Mesenteric fat pad (tissue), 1 donor: ENCODE measurements around the gene DHRS13. TPM values are rescaled to one million over a fixed set of nuclear protein-coding genes. Genes with fewer than 3 reads are reported as not detected.

Experiments
- DNase-seq: peaks from one replicate; pipeline ENCODE4 v3.0.0-alpha.2; 2020; ENCODE audit warnings: low spot score
- long read RNA-seq: library from polyadenylated mRNA; unstranded; transcript quantifications from one replicate; pipeline ENCODE4 v2.0.0, GENCODE V29; 2020
- total RNA-seq: library from RNA; stranded (reverse); fragmentation: NEBNext Ultra II Directional; extraction: Animal tissue kit (Norgen Biotek cat#: 25700); gene quantifications from one replicate; pipeline ENCODE4 v1.2.1, GENCODE V29; 2021
- donor health status: DM: yes; HTN: yes; CAD: no.

Gene DHRS13, protein sequence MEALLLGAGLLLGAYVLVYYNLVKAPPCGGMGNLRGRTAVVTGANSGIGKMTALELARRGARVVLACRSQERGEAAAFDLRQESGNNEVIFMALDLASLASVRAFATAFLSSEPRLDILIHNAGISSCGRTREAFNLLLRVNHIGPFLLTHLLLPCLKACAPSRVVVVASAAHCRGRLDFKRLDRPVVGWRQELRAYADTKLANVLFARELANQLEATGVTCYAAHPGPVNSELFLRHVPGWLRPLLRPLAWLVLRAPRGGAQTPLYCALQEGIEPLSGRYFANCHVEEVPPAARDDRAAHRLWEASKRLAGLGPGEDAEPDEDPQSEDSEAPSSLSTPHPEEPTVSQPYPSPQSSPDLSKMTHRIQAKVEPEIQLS
- total RNA-seq: 5.5 TPM
- long read RNA-seq, transcript DHRS13-201 (5 exons, 1,921 nt): major isoform, 22 of 29 reads
- long read RNA-seq, partial matches to known transcripts: 2 of 29 reads
- long read RNA-seq, other reads (novel, unspliced or antisense): 1 of 29 reads

DNA sequence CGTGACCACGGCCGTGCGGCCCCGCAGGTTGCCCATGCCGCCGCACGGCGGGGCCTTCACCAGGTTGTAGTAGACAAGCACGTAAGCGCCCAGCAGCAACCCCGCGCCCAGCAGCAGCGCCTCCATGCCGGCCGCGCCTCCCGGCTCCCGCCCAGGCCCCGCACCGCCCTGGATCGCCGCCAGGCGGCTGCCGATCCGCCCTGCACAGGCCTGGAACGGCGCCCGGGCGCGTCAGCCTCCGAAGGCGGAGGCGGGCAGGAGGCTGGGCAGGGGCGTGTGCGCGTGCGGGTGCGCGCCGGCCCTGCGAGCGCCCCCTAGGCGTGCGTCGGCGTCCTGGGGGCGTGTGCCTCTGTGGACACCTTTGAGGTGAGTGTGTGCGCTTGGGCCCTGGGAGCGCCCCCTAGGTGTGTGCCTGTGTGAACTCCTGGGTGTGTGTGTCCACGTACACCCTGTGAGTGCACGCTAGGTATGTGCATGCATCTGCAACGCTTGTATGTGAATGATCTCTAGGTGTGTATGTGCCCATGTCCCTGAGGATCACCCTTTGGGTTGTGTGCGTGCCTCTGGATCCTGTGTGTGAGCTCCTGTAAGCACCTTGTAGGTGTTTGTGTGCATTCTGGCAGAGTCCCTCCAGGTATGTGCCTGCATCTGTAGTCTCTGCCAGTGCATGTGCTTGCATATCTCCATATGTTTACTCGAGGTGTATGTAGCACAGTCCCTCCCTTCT, at the start of gene DHRS13:
DHRS13 (minus strand) TSS at position 261 of the 727 bp plus-strand sequence; CDS start at position 126, 135 bp downstream.
- DNase-seq: peak; percentile 97

DNA sequence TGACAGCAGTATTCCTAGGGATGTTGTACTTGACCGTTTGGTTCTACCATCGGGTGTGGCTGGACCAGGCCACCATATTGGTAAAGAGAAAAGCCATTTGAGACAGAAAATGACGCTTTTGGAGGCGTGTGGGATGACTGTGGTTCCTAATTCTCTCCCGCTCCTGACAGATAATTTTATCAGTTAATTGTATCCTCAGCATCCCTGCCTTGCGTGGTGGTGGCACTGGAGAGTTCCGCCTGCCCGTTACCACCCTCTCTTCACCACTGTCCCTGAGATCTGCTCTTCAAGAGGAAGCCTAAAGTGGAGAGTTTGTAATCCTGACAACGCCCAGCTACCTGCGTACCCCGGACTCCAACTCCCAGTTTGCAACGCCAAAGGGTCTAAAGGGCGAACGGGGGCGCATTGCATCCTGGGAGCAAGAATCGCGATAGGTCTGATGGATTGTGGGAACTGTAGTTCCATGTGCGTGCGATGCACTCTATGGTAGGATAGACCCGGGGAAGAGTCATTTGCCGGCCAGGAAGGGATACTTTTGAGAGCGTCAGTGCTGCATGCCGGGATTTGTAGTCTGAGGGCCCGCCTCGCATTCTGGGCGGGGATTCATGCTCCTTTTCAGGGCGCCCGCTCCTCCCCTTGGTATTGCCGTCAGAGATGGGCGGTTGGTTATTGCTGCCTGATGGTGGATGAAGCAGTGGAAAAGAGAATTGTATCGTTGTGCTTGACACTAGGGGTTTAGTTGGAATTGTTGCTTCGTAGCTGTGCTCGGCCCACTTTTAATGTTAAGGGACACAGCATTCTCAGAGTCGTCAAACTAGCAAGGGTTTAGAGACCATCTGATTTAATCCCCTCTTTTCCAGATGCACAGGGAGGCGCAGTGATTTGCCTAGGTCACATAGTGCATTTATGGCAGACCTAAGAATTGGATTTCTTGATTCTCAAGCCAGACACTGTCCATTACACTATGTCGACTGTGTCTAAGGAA, 49.4 kb upstream of the DHRS13 start:
- peak; percentile 97 for DNase-seq

DNA sequence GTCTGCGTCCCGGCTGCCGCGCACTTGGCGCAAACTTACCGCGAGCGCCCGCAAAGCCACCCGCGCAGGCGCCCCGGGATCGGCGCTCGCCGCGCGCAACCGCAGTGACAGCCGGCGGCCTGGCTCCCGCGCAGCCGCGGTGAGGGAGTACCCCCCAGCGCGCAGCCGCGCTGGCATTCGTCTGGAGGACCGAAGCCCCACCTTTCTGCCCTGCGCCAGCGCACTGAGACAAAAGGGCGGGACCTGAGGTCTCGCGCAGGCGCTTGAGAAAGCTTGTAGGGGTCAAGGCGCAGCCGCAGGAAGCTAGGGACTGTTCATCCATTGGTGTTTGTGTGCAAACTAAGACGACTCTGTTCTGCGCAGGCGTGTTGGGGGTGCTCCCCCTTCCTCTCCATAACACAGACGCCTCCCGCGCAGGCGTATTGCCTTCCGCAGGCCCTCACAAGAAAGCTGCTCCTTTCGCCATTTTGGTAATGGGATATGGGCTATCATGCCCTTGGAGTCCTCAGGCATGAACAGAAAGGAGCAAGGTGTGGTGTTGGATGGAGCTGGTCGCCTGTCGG, 48.6 kb upstream of the DHRS13 start, which contains the start of gene PHF12:
PHF12 (minus strand) TSS at position 91 of the 563 bp plus-strand sequence. CDS start 558 bp downstream, outside the sequence.
- DNase-seq: peak; percentile 99

DNA sequence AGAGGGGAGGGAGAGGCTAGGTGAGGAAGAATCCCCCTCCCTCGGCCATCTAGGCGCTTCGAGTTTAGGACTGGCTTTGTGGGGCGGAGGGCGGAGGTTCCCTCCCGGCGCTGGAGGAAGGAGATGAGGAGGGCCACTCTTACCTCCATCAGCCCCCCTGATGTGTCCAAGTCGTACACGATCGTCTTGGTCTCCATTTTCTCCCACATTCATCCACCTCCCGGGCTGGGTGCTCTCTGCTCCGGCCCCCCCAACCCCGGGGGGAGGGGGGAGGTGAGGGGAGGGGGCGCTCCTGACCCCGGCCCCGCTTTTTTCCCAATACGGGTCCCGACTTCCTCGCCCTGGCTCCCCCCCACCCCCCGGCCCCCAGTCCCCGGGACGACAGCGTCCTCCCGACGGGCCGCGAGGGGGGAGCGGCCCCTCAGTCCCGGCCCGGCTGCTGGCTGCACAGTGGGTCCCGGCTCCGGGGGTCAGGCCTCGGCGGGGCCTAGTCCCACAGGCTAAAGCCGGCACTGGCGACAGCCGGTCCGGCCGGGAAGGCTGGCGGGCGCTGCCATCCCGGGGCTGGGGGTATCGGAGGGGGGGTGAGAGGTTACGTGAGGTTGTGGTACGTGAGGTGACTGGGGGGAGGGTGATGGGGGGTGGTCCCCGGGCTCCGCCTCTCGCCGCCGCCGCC, 48.0 kb upstream of the DHRS13 start:
- DNase-seq: no peak

DNA sequence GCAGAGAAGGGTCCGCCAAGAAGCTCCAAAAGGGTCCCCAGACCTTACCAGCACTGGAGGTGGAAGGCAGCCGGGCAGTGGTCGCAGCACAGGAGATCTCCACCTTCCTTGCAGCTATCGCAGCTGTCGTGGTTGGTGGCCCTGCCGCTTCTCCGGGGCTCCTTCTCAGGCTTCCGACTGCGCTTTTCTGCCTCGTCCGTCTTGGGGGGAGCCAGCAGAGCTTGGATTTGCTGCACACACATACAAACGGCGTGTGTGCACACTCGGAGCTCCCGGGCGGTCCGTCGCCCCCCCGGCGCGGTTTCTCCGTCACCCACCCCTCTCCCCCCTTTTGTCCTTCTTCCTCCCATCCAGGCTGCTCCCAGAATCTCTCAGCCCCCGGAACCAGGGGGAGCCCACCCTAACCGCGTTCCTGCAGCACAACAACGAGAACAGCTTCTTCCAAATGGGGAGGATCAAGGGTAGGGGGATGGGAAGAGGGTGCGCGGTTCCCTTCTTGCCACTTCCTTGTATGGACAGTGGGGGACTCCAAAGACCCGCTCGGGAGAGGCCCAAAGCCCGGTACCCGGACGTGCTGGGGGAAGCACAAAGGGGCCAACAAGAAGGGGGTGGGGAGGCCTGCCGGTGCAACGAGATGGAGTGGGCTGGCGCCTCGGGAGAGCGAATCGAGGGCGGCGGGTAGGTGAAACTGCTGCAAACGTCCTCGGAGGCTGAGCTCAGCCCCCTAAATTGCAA, 47.3 kb upstream of the DHRS13 start:
- no peak for DNase-seq

DNA sequence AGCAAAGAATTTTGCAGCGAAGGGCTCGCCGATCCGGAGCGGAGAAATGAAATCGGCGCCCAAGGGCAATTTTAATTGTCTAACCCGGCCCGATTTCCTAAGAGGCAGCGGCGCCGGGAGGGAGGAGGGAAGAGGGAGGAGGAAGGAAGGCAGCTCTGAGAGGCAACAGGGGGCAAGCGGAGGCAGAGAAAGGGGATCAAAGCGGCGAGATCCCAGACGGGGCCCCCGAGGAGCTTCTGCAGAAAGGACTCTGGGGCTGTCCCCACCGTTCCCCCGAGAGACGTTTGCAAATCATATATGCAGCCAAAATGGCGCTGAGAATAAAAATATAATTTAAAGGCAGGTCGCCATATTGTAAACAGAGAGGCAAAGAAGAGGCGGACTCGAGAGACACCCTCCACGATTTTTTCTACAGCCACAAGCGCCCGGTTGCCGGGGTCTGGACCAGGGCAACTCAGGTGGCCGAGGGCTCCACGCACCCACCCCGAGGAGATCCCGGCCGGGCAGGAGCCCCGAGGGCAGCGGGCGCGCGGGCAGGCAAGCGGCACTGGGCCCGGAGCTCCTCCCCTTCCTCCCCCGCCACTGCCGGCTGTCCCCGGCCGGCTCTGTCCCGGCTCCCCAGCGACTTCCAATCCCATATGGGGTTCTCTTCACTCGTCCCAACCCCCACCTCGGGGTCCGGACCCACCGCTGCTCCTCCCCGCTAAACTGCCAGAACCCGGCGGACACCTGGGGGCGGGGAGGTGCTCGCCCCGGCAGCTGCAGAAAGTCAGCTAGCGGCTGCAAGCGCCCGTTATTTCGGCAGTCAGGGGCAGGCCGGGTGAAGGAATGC, 46.5 kb upstream of the DHRS13 start:
- DNase-seq: no peak

DNA sequence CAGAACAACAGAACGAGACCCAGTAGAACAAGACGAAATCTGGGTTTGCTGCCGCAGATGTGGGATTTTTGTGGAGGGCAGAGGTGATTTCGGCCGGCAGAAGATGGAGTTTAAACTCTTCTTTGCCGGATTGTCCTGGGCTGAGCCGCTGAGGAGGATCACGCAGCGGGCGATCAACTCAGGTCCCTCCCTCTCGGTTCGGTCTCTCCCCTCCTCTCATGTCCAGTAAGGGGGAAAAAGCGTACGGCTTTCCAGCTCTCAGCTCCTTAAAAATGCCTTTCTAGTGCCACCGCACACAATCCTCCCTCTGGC, 46.0 kb upstream of the DHRS13 start:
- DNase-seq: no peak

DNA sequence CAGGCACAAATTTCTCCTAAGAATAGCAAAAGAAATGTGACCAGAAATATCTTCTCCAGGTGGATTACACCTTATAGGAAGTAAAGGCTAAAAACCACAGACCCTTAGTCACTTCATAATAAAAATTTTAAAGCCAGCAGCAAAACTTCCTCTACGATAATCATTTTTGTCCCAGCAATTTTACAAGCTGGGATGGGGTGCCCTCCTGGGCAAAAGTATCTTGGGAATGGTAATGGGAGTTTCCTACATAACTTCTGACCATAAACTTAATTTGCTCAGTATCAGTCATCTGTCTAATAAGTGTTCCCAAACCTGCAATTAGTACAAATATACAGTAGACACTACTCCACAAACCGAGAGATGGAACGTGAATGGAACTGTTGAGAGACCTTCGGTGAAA, 45.5 kb upstream of the DHRS13 start:
- no peak for DNase-seq

DNA sequence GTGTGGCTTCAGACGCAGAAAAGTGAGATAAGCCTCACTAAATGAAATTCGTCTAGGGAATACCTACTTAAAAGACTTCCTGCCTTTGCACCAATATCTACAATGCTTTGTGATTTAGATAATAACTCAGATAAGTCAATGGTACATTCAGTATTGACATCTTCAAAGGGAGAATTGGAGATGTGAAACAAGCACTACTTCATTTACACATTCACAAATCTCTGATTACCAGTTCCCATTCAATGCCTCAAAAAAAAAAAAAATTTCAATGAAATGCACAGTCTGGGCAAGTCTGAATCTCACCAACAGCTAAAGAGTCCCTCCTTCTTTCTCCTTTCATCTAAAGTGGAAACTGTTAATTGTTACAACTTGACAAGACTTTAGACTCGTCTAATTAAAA, 44.8 kb upstream of the DHRS13 start:
- DNase-seq: no peak

DNA sequence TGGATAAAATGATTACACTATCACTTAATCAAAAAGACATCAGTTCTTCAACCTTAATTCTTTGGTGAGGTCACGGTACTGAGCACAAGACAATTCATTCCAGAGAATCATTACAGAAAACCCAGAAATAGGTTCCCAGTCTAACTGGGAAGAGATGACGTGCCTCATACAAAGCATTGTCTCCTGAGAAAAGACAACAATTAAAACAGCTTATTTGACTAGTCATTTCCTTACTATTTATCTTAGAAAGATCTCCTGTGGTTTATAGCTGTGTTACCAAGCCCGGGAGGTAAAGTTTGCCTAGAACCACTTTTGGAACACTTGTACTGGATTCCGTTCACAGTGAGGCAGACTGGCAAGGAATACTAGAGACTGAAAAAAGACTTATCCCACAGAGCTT, 43.4 kb upstream of the DHRS13 start:
- DNase-seq: no peak

DNA sequence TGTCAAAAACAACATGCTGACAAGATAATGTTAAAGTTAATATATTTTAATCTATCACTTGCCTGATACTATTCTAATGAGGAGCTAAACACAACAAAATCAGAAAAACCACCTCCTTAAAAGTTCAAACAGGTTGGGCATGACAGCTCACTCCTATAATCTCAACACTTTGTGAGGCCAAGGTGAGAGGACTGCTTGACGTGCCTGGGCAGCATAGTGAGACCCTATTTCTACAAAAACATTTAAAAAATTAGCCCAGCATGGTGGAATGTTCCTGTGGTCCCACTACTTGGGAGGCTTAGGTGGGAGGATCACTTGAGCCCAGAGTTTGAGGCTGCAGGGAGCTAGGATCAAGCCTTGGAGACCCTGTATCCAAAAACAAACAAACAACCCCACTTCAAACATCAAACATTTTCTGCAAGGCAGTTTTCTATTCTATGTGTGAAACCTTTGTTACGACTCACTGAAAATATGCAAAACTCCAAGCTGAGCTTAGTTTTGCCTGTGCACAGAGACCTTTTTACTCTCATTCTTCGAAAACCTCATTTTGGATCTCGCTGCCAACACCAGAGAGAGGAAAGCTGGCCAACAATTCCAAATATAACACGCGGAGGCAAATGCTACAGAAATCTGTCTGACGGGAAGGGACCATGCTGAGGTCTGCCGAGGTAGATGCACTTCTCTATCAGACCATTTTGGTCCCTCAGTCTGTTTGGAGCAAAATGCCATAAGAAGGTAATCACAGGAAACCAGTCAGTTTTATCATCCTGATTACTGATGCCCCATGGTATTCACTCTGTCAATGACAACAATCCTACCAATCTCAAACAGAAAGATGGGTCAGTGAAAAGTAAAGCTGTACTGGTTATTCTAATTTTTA, 42.2 kb upstream of the DHRS13 start:
- DNase-seq: no peak

DNA sequence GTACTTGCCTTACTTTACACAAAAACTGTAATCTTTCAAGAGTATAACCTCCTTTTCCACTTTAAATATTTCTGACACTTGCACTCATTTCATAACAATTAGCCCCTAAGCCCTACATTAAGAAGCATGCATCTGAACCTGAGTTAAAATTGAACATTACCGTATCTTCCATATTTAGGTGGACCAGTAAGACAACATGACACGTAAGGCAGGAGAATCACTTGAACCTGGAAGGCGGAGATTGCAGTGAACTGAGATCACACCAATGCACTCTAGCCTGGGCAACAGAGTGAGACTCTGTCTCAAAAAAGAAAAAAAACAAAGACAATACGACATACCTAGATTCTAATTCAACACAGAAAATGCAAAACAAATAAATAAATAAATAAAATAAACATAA, 41.5 kb upstream of the DHRS13 start:
- no peak for DNase-seq

DNA sequence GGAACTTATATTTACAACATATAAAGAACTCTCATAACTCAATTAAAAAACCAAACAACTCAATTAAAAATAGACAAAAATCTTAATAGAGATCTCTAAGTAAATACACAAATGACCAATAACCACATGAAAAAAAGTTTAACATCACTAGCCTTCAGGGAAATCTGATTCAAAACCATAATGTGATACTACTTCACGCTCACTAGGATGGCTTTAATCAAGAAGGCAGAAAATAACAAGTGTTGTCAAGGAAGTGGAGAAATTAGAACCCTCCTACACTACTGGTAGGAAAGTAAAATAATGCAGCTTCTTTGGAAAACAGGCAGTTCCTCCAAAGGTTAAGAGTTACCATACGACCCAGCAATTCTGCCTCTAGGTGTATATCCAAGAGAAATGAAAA, 40.0 kb upstream of the DHRS13 start:
- no peak for DNase-seq

DNA sequence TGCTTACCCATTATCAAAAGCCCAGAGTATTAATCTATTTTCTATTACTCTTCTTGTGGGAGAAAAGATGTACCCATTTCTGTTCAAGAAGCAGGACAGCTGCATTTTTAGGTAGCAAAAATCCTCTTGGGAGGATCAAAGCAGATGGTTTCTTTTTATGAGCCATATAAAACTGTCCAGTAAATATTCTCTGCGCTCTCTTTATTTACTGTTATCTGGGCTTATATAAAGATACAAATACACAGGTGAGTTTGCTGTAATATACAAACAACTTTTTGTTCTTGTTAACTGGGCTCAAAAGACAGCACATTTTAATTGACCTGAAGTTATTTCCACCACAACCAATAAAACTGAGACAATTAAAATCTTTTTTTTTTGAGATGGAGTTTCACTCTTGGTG, 38.4 kb upstream of the DHRS13 start:
- no peak for DNase-seq

DNA sequence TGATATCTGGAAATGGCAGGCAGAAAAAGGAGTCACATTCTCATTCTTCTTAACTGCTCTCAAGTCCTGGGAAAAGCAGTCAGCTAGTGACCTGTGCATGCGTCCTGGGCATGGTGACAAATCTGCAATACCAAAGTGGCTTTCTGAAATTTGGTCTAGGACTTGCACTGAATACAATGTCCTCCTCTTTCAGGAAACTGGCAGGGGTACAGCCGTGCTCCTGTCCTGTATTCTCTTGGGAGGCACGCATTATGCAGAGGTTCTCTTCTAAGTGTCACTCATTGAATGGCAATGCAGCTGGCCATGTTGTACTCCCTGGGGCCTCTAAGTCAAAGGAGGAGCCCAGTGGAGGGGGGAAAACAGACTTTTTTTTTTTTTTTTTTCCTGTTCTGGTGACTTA, 37.8 kb upstream of the DHRS13 start:
- no peak for DNase-seq

DNA sequence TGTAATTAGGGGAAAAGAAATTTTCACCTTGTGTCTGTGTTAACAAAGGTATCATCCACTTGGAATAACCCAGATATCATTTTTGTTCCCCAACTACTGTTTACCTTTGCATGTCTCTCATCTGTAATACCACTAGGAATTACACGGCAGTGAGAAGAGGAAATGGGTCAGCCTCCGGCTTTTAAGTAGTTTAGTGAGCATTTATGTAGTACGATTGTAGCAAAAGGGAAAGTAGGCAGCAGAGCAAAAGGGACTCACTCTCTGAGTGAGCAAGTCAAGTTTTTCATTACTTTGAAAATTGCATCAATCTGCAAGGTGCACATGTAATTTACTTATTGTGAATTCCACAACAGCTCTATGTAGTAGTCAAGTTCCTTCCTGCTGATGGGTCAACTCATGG, 37.3 kb upstream of the DHRS13 start:
- DNase-seq: no peak

DNA sequence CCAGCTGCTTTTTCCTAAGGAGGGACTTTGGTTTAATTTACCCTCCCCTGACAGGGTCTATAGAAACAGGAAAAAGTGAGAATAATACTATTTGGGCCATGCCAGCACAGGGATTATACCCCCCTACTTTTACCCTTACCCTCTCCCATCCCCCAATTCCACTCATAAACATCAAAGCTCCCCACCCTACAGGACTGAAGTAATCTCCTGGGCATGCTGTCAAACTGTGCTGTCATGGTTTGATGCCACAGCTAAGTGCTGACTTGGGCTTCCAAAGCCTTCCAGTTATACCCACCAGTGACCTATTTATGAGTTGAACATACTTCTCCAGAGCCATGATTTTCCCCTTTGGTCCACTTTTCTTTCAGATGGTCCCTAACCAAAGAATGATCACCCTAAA, 35.7 kb upstream of the DHRS13 start:
- no peak for DNase-seq
